ENCODE measurements around the gene TMEM267.

GRCh38 chr5:43418561-43418960 is 65.1 kb downstream of the TMEM267 start:
- no peak for TF ChIP-seq POLR2A (IDR thresholded peaks at IDR 0.05)
- TF ChIP-seq CTCF (IDR thresholded peaks at IDR 0.05) = no peak

All from transverse colon (tissue), 3 donors.